GM13977 (cell line): ENCODE data around the gene CRADD.

Experiments used
- DNase-seq: peaks from one replicate; pipeline ENCODE4 v3.0.0; 2012; ENCODE audit warnings: low spot score
- in situ Hi-C: fragments of 300-500 bp; cut with MboI; formaldehyde crosslinking; loops from one replicate; pipeline ENCODE4 v1.12.0; 2022; ENCODE audit warnings: low sequenced_read_pairs, low pct_unique_long_range_greater_than_20kb, mixed read lengths, inconsistent platforms; ENCODE audit not compliant: unreplicated experiment
- TF ChIP-seq, protein P1 (sequence below): IDR thresholded peaks from 2 replicates; pipeline ENCODE4 v1.5.1; 2012; ENCODE audit warnings: mild to moderate bottlenecking, control low read depth; ENCODE audit not compliant: insufficient read depth; ENCODE audit errors: extremely low read depth, missing control alignments

Gene CRADD

GRCh38 chr12:93902192-93902591, 225.0 kb downstream of the CRADD start:
- no peak for DNase-seq
- TF ChIP-seq, protein P1, sequence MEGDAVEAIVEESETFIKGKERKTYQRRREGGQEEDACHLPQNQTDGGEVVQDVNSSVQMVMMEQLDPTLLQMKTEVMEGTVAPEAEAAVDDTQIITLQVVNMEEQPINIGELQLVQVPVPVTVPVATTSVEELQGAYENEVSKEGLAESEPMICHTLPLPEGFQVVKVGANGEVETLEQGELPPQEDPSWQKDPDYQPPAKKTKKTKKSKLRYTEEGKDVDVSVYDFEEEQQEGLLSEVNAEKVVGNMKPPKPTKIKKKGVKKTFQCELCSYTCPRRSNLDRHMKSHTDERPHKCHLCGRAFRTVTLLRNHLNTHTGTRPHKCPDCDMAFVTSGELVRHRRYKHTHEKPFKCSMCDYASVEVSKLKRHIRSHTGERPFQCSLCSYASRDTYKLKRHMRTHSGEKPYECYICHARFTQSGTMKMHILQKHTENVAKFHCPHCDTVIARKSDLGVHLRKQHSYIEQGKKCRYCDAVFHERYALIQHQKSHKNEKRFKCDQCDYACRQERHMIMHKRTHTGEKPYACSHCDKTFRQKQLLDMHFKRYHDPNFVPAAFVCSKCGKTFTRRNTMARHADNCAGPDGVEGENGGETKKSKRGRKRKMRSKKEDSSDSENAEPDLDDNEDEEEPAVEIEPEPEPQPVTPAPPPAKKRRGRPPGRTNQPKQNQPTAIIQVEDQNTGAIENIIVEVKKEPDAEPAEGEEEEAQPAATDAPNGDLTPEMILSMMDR = no peak
- in situ Hi-C loops = no loop called here

DNA sequence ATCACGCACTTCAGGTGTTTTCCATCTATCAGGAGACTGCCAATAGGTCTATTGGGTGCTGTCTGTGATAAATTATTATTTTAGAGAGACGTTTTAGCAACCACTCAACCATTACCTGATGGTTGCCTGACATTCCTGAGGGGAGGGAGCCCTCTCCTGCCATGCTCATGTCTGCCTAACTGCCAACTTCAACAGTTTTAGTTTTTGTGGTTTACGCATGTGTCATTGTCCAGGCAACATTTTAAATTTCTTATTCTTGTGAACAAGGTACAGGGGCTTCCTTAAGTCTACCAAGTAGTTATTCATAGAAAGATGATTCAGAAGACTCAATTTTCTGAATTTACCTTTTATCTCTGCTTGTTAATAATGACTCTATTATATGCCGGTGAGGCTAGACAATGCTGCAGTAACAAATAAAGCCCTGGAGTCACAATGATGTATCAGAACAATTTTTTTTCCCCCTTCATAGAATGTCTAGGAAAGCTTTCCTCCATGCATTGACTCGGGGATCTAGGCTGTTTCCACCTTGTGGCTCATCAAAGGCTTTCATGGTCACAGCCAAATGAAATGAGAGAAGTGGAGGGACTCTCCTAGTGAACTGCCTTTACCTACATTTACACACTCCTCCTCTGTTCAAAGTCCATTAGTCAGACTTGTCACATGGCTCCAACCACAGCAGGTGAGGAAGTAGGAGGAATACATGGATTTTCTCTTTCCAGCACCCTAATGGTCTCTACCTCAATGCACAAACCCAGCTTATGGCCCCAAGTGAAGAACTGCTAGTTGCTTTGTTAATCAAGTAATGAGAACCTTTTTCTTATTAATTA, 225.8 kb downstream of the CRADD start:
- DNase-seq = no peak
- TF ChIP-seq, protein P1 = no peak
- in situ Hi-C loops = no loop called here

DNA sequence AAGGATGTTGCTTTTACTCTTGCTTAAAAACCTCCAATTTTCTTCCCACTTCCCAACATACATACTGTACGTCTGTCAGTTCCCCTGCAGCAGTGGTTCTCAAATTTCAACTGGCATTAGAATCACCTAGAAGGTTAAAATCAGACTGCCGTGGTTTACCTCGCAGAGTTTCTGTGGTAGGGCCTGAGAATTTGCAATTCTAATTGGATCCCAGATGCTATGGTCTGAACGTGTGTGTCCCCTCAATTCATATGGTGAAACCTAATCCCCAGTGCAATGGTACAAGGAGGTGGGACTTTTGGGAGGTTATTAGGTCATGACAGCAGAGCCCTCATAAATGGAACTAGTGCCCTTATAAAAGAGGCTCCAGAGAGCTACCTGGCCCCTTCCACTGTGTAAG, 226.9 kb downstream of the CRADD start:
- no peak for DNase-seq
- in situ Hi-C loops = no loop called here
- TF ChIP-seq, protein P1 = no peak

GRCh38 chr12:93908264-93908663, 231.1 kb downstream of the CRADD start:
- in situ Hi-C loops = no loop called here
- TF ChIP-seq, protein P1 = no peak
- no peak for DNase-seq

- in situ Hi-C loops = no loop called here
- TF ChIP-seq, protein P1 = no peak
- DNase-seq = no peak
Measured at GRCh38 chr12:93908846-93909567, 231.8 kb downstream of the CRADD start.

DNA sequence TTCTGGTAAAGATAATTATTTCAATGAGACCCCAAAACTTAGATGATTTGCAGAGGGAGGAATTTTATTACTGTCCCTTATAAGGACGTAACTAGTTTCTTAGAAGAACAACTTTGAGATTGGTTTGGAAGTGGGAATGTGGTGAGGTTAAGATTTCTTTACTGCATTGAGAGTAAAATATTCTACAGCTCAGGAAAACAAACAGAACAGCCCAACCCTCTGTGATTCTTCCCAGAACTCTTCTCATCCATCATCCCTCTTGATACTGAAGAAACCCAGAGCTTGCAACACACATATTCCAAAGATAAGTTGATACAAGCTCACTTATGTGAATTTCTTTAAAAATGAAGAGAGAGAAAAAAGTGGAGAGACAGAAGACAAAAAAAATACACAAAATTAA, 234.2 kb downstream of the CRADD start:
- DNase-seq = no peak
- TF ChIP-seq, protein P1 = no peak
- in situ Hi-C loops = no loop called here
